Erythroblast (primary cell): Measurements from ENCODE around the gene TCL1A.

Experiments
- GATA1 ChIP-seq: IDR thresholded peaks from 2 replicates; pipeline ENCODE4 v1.6.1; 2011; ENCODE audit warnings: low read depth, mild to moderate bottlenecking, control low read depth, low read length, moderate library complexity
- POLR2A ChIP-seq: IDR thresholded peaks from 2 replicates; pipeline ENCODE4 v1.6.1; 2011; ENCODE audit warnings: mild to moderate bottlenecking, low read length

GRCh38 chr14:95697764-95698163 lies 16.2 kb downstream of the TCL1A start:
- TF ChIP-seq POLR2A (no peak), GATA1 (no peak)
